Keratinocyte (primary cell): ENCODE results near the gene VDAC2. TPM values are rescaled to one million over a fixed set of nuclear protein-coding genes. Genes with fewer than 3 reads are reported as not detected.
A peak's percentile ranks its signal among the peaks of the same experiment; 100 is the strongest.

Experiments used
- DNase-seq: peaks from one replicate; pipeline ENCODE4 v3.0.0-alpha.2; 2011; ENCODE audit warnings: low read depth, missing footprints, low spot score
- FAIRE-seq: peaks from 2 replicates; lab custom pipeline; 2011; peaks lifted over from hg19 to GRCh38; lab: Jason Lieb, UNC
- H2AFZ ChIP-seq: 2 replicates; pipeline ENCODE4 v1.6.0; 2012; ENCODE audit warnings: low read length, control low read depth, inconsistent platforms; ENCODE audit not compliant: control insufficient read depth
- H3K27ac ChIP-seq: 2 replicates; pipeline ENCODE4 v1.5.1; 2011; ENCODE audit warnings: low read length; ENCODE audit not compliant: control insufficient read depth, insufficient read depth
- H3K27me3 ChIP-seq: 3 replicates; pipeline ENCODE4 v1.6.0; 2011; ENCODE audit warnings: low read length; ENCODE audit not compliant: control insufficient read depth, insufficient read depth; ENCODE audit errors: extremely low read depth
- H3K36me3 ChIP-seq, 2 experiments: 2 replicates in 1 of 2; 3 replicates in 1 of 2; pipeline ENCODE4 v1.5.1; 2011; ENCODE audit warnings: low read length in 2 of 2, mild to moderate bottlenecking in 1 of 2; ENCODE audit not compliant: control insufficient read depth in 2 of 2, insufficient read depth in 2 of 2; ENCODE audit errors: extremely low read depth in 1 of 2
- H3K4me1 ChIP-seq: 3 replicates; pipeline ENCODE4 v1.5.1; 2011; ENCODE audit warnings: low read length; ENCODE audit not compliant: control insufficient read depth, insufficient read depth; ENCODE audit errors: extremely low read depth
- H3K4me2 ChIP-seq: 3 replicates; pipeline ENCODE4 v1.6.0; 2011; ENCODE audit warnings: low read depth, low read length; ENCODE audit not compliant: control insufficient read depth, insufficient read depth; ENCODE audit errors: extremely low read depth
- H3K4me3 ChIP-seq, 3 experiments: fragments of 200-600 bp in 1 of 3; sonication (generic) in 1 of 3; 2 replicates in 2 of 3; 3 replicates in 1 of 3; pipeline ENCODE4 v1.5.1; 2011 to 2016; ENCODE audit warnings: low read length in 3 of 3, mild to moderate bottlenecking in 3 of 3, control low read depth in 2 of 3, inconsistent platforms in 1 of 3, low read depth in 1 of 3, mixed read lengths in 1 of 3, mixed run types in 1 of 3, moderate library complexity in 1 of 3; ENCODE audit not compliant: control insufficient read depth in 2 of 3, insufficient read depth in 2 of 3; ENCODE audit errors: extremely low read depth in 1 of 3
- H3K79me2 ChIP-seq: 2 replicates; pipeline ENCODE4 v1.6.0; 2012; ENCODE audit warnings: low read length; ENCODE audit not compliant: control insufficient read depth, insufficient read depth
- H3K9ac ChIP-seq: 3 replicates; pipeline ENCODE4 v1.6.0; 2011; ENCODE audit warnings: low read length; ENCODE audit not compliant: control insufficient read depth, insufficient read depth; ENCODE audit errors: extremely low read depth
- H3K9me1 ChIP-seq: 3 replicates; pipeline ENCODE4 v1.6.0; 2011; ENCODE audit warnings: low read length; ENCODE audit not compliant: control insufficient read depth, insufficient read depth; ENCODE audit errors: extremely low read depth
- H3K9me3 ChIP-seq: 2 replicates; pipeline ENCODE4 v1.5.1; 2012; ENCODE audit warnings: low read depth, low read length; ENCODE audit not compliant: control insufficient read depth
- H4K20me1 ChIP-seq: 3 replicates; pipeline ENCODE4 v1.6.0; 2011; ENCODE audit warnings: low read length; ENCODE audit not compliant: control insufficient read depth, insufficient read depth; ENCODE audit errors: extremely low read depth
- CTCF ChIP-seq, 3 experiments: IDR thresholded peaks in 1 of 3; conservative IDR thresholded peaks in 1 of 3; optimal IDR thresholded peaks in 1 of 3; 2 replicates in 2 of 3; 3 replicates in 1 of 3; pipeline versions ENCODE3 to v1.5.1; 2011; ENCODE audit warnings: low read length in 3 of 3, mild to moderate bottlenecking in 3 of 3, moderate library complexity in 2 of 3, control low read depth in 1 of 3, inconsistent platforms in 1 of 3; ENCODE audit not compliant: insufficient read depth in 2 of 3; ENCODE audit errors: extremely low read depth in 1 of 3
- EZH2 ChIP-seq: IDR thresholded peaks from one replicate; pipeline ENCODE4 v1.6.1; 2012; ENCODE audit warnings: inconsistent platforms, mild to moderate bottlenecking, low read length, moderate library complexity
- dilution Hi-C: fragments of 300-500 bp; cut with MboI; formaldehyde crosslinking; loops from one replicate; pipeline ENCODE4 v1.7.0; 2020; ENCODE audit warnings: low sequenced_read_pairs; ENCODE audit not compliant: extremely low pct_ligation_motif_present
- polyA plus RNA-seq, 5 experiments: library from polyadenylated mRNA; depleted of rRNA in 3 of 5; stranded (reverse) in 3 of 5; stranded (forward) in 1 of 5; unstranded in 1 of 5; fragments of >200 nt; gene quantifications; 1 replicate in 1 of 5; 2 replicates in 3 of 5; 3 replicates in 1 of 5; pipeline versions ENCODE4 v1.2.1 to v1.2.3, GENCODE V29; 2011 to 2012; ENCODE audit warnings: missing spikeins in 2 of 5, low read depth in 1 of 5, low replicate concordance in 1 of 5

Gene VDAC2
- polyA plus RNA-seq, 1 donor (not counting 4 experiments of a cell fraction or from before 2014, with no cell fraction given) = 152 TPM

DNA sequence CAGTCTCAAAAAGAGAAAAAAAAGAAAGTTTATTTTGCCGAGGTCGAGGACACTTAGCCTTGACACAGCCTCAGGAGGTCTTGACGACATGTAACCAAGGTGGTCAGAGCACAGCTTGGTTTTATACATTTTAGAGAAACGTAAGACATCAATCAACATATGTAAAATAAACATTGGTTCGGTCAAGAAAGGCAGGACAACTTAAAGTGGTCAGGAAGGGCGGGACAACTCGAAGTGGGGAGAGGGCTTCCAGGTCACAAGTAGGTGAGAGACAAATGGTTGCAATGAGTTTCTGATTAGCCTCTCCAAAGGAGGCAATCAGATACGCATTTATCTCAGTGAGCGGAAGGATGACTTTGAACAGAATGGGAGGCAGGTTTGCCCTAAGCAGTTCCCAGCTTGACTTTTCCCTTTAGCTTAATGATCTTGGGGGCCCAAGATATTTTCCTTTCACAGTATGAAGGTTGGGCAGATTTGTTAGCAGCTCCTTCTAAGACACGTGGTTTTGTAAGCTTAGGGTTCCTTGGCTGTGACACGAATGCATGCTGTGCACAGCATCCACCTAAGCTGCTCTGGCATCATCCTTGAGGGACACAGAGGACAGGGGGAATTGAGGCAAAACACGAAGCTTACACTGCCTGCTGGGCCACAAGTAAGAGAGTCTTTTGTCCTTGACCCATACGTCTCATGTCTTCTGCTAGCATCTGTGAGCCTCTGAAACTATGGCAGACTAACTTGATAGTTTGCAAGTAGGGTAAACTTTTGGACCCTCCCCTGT lies 3.3 kb upstream of the VDAC2 start:
- Histone ChIP-seq H3K4me3 (no peak overlapping the region), H3K79me2 (peaks cover 17% of the 10 kb centered on the region), H3K4me2 (peak overlapping the region; percentile 52), H3K36me3 (peaks cover 0 to 7% of the 10 kb centered on the region in 2 experiments), H3K4me1 (peaks cover 61% of the 10 kb centered on the region), H3K27me3 (no peaks in the 10 kb centered on the region), H3K27ac (peak overlapping the region; percentile 100), H4K20me1 (peaks cover under 1% of the 10 kb centered on the region), H2AFZ (peak overlapping the region; percentile 0), H3K9me1 (no peaks in the 10 kb centered on the region), H3K9ac (peak overlapping the region; percentile 20), H3K9me3 (no peaks in the 10 kb centered on the region)
- dilution Hi-C loops = no loop called here
- FAIRE-seq (peak; percentile 13), DNase-seq (no peak)
- TF ChIP-seq CTCF (optimal IDR thresholded peaks at IDR 0.05 in 1 of 3, IDR thresholded peaks at IDR 0.05 in 1 of 3, conservative IDR thresholded peaks at IDR 0.05 in 1 of 3; ENCODE audit: extremely low read depth in 1 of 3, insufficient read depth in 2 of 3, low read length in 3 of 3) (no peak), EZH2 (no peak)

GRCh38 chr10:75207857-75208144 lies 2.8 kb upstream of the VDAC2 start:
- Histone ChIP-seq H3K27ac (peak overlapping the region; percentile 100), H3K4me1 (peaks cover 62% of the 10 kb centered on the region), H3K27me3 (no peaks in the 10 kb centered on the region), H4K20me1 (peaks cover 2% of the 10 kb centered on the region), H3K4me2 (peak overlapping the region; percentile 52), H3K9me3 (no peaks in the 10 kb centered on the region), H3K79me2 (peaks cover 22% of the 10 kb centered on the region), H3K9me1 (no peaks in the 10 kb centered on the region), H2AFZ (peak overlapping the region; percentile 0), H3K9ac (peak overlapping the region; percentile 20), H3K36me3 (peaks cover under 1 to 10% of the 10 kb centered on the region in 2 experiments), H3K4me3 (no peak overlapping the region)
- DNase-seq = no peak
- TF ChIP-seq EZH2 (no peak), CTCF (optimal IDR thresholded peaks at IDR 0.05 in 1 of 3, IDR thresholded peaks at IDR 0.05 in 1 of 3, conservative IDR thresholded peaks at IDR 0.05 in 1 of 3; ENCODE audit: extremely low read depth in 1 of 3, insufficient read depth in 2 of 3, low read length in 3 of 3) (no peak)
- FAIRE-seq = no peak
- dilution Hi-C loops = no loop called here
